Duodenal mucosa (tissue), 2 donors: ENCODE data around the gene ZBTB5.

ENCODE experiments used
- H3K27ac ChIP-seq: one replicate; pipeline ENCODE4 v1.7.0; 2013; ENCODE audit warnings: low read depth, low read length
- H3K27me3 ChIP-seq, 2 donors: one replicate each; pipeline ENCODE4 v1.7.0; 2013; ENCODE audit warnings: low read length in 2 of 2, control low read depth in 1 of 2; ENCODE audit not compliant: insufficient read depth in 2 of 2, control insufficient read depth in 1 of 2
- H3K36me3 ChIP-seq, 2 donors: one replicate each; pipeline ENCODE4 v1.7.0; 2013; ENCODE audit warnings: low read length in 2 of 2, control low read depth in 1 of 2; ENCODE audit not compliant: insufficient read depth in 2 of 2, control insufficient read depth in 1 of 2
- H3K4me1 ChIP-seq, 2 donors: one replicate each; pipeline ENCODE4 v1.7.0; 2013; ENCODE audit warnings: low read length in 2 of 2, control low read depth in 1 of 2; ENCODE audit not compliant: insufficient read depth in 2 of 2, control insufficient read depth in 1 of 2
- H3K4me3 ChIP-seq, 2 donors: one replicate each; pipeline ENCODE4 v1.7.0; 2013; ENCODE audit warnings: low read length in 2 of 2, low read depth in 1 of 2
- H3K9ac ChIP-seq, 2 donors: one replicate each; pipeline ENCODE4 v1.7.0; 2013; ENCODE audit warnings: low read length in 2 of 2, low read depth in 1 of 2
- H3K9me3 ChIP-seq, 2 donors: one replicate each; pipeline ENCODE4 v1.7.0; 2013; ENCODE audit warnings: low read length in 2 of 2, control low read depth in 1 of 2; ENCODE audit not compliant: control insufficient read depth in 1 of 2

The ZBTB5 gene

DNA sequence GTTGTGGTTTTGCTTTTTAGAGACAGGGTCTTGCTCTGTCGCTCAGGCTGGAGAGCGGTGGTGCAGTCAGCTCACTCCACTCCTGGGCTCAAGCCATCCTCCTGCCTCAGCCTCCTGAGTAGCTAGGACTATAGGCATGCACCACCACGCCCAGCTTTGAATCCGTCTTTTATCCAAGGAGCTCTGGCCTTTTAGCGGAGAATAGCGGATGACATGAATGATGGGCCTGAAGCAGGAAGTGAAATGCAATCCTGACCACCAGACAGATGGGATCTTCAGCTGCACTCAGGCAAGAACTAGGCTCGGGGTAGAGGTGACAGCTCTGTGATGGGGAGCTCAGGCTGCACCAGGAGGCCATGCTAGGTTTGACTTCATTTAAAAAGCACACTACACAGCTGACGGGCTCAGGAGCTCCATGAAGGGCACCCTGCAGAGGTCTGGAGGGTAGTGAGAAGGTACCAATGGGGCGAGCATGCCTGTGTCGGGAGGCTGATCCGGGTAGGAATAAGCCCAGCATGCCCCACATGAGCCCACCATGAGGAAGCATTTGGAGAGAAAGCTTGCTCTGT is 42.4 kb upstream of the ZBTB5 start:
- Histone ChIP-seq H3K4me3 (no peak overlapping the region), H3K9me3 (no peaks in the 10 kb centered on the region), H3K36me3 (peaks cover 6 to 25% of the 10 kb centered on the region in 2 donors), H3K4me1 (no peaks in the 10 kb centered on the region), H3K27ac (no peak overlapping the region), H3K9ac (no peak overlapping the region), H3K27me3 (no peaks in the 10 kb centered on the region)

DNA sequence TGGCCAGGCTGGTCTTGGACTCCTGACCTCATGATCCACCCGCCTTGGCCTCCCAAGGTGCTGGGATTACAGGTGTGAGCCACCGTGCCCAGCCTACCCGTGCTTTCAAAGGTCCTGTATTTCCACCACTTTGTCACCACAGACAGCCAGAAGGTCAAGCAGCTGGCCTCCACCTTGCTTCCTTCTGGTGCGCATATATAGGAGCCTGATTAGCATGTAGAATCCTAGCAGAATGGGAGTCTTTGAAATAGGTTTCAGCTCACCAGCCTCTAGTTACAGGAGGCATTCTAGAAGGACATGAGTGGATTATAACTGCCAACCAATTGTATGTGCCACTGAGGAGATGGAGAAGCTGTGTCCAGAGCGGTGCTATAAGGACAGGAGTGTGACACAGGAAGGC is 39.4 kb upstream of the ZBTB5 start:
- no peaks in the 10 kb centered on the region for H3K9me3 ChIP-seq
- no peaks in the 10 kb centered on the region for H3K27me3 ChIP-seq
- H3K4me1 ChIP-seq = no peaks in the 10 kb centered on the region
- H3K36me3 ChIP-seq = peaks cover 25 to 47% of the 10 kb centered on the region in 2 donors
- no peak overlapping the region for H3K27ac ChIP-seq
- H3K4me3 ChIP-seq = no peak overlapping the region
- H3K9ac ChIP-seq = no peak overlapping the region

DNA sequence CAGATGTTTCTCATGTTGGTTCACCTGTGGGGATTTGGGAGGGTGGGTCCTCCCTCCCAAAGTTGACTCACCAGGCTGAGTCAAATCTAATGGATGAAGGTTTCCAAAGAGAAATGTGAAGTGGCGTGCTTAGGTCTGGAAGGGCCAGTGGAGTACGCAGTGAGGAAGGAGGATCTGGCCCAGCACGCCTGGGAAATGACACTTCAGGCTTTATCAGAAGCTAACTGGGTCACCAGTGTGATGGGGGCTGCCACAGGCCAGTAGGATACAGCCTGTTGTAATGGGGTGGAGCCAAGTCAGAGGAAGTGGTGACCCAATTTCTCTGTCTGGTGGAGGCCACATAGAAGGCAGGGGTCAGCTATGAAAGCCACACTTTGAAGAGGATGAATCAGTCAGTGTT is 38.5 kb upstream of the ZBTB5 start:
- Histone ChIP-seq H3K9ac (no peak overlapping the region), H3K27me3 (no peaks in the 10 kb centered on the region), H3K36me3 (peaks cover 25 to 55% of the 10 kb centered on the region in 2 donors), H3K9me3 (no peaks in the 10 kb centered on the region), H3K4me1 (no peaks in the 10 kb centered on the region), H3K4me3 (no peak overlapping the region), H3K27ac (no peak overlapping the region)

- Histone ChIP-seq H3K4me1 (no peaks in the 10 kb centered on the region), H3K9ac (no peak overlapping the region), H3K4me3 (no peak overlapping the region), H3K36me3 (peaks cover 29 to 67% of the 10 kb centered on the region in 2 donors), H3K9me3 (no peaks in the 10 kb centered on the region), H3K27ac (no peak overlapping the region), H3K27me3 (no peaks in the 10 kb centered on the region)
Measured at GRCh38 chr9:37501957-37502596, 36.8 kb upstream of the ZBTB5 start.

DNA sequence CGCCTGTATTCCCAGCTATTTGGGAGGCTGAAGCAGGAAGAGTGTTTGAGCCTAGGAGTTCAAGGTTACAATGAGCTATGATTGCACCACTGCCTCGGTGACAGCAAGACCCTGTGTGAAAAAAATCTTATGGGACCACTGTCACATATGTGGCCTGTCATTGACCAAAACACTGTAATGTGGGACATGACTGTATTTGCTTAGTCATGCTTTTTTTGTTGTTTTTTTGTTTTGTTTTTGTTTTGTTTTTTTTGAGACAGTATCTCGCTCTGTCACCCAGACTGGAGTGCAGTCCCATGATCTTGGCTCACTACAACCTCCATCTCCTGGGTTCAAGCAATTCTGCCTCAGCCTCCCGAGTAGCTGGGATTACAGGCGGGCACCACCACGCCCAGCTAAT is 34.0 kb upstream of the ZBTB5 start:
- Histone ChIP-seq H3K36me3 (peaks cover 29 to 79% of the 10 kb centered on the region in 2 donors), H3K4me1 (no peaks in the 10 kb centered on the region), H3K9ac (no peak overlapping the region), H3K4me3 (no peak overlapping the region), H3K27me3 (no peaks in the 10 kb centered on the region), H3K9me3 (no peaks in the 10 kb centered on the region), H3K27ac (no peak overlapping the region)

DNA sequence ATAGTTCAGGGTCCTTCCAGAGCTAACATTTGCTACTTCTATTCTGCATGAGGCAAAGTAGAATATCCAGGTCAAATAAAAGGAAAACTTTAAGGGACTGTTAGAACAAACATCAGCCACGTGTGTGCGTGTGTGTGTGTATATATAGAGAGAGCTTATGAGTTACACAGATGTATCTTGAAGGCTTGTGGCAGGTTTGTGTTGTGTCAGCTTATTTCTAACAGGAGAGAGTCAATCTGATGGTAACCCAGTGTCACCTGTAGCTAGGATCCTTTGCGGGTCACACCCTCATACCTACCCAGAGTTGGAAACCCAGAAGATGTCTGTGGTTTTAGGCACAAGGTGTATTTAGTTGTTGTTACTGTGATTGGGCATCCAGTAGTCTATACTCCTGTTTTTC is 33.2 kb upstream of the ZBTB5 start:
- Histone ChIP-seq H3K9ac (no peak overlapping the region), H3K27me3 (no peaks in the 10 kb centered on the region), H3K4me1 (no peaks in the 10 kb centered on the region), H3K4me3 (no peak overlapping the region), H3K27ac (no peak overlapping the region), H3K36me3 (peaks cover 33 to 80% of the 10 kb centered on the region in 2 donors), H3K9me3 (no peaks in the 10 kb centered on the region)

DNA sequence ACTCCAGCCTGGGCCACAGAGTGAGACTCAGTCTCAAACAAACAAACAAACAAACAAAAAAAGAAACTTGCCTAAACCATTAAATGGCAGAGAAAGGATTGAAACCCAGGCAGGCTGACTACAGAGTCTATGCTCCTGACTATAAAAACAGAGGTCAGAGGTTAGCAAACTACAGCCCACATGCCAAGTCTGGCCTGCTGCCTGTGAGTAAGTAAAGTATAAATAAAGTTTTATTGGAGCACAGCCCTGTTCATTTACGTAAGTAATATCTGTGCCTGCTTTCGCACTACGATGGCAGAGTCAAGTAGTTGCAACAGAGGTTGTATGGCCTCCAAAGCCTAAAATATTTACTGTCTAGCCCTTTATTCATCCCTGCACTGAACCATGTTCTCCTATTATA is 32.1 kb upstream of the ZBTB5 start:
- Histone ChIP-seq H3K4me1 (no peaks in the 10 kb centered on the region), H3K36me3 (peaks cover 37 to 78% of the 10 kb centered on the region in 2 donors), H3K27me3 (no peaks in the 10 kb centered on the region), H3K9me3 (no peaks in the 10 kb centered on the region), H3K27ac (no peak overlapping the region), H3K4me3 (no peak overlapping the region), H3K9ac (no peak overlapping the region)

GRCh38 chr9:37496020-37496419 is 30.8 kb upstream of the ZBTB5 start:
- no peak overlapping the region for H3K4me3 ChIP-seq
- H3K27me3 ChIP-seq = no peaks in the 10 kb centered on the region
- no peaks in the 10 kb centered on the region for H3K4me1 ChIP-seq
- no peaks in the 10 kb centered on the region for H3K9me3 ChIP-seq
- no peak overlapping the region for H3K27ac ChIP-seq
- H3K9ac ChIP-seq = no peak overlapping the region
- peaks cover 30 to 70% of the 10 kb centered on the region in 2 donors for H3K36me3 ChIP-seq

DNA sequence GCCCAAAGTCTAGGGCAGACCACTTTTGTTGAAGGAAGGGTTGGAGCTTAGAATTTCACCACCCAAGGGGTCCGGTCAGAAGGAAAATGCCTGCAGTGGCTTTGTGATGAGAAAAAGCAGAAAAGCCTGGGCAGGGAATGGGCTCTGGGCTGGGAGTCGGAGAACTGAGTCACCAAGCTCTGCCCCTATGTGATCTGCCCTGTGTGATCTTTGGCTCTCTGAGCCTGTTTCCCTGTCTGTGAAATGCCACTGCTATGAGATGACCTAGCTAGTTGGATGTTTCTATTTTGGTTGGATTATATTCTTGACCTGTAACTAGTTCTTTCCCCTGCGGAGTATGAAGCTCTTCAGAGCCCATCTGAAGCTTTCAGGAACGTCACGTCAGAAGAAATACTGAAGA is 30.3 kb upstream of the ZBTB5 start:
- Histone ChIP-seq H3K4me1 (no peaks in the 10 kb centered on the region), H3K4me3 (no peak overlapping the region), H3K9me3 (no peaks in the 10 kb centered on the region), H3K27ac (no peak overlapping the region), H3K9ac (no peak overlapping the region), H3K36me3 (peaks cover 26 to 68% of the 10 kb centered on the region in 2 donors), H3K27me3 (no peaks in the 10 kb centered on the region)

- Histone ChIP-seq H3K27ac (no peak overlapping the region), H3K9me3 (no peaks in the 10 kb centered on the region), H3K27me3 (no peaks in the 10 kb centered on the region), H3K4me1 (peaks cover 9% of the 10 kb centered on the region in 2 donors), H3K4me3 (no peak overlapping the region), H3K36me3 (peaks cover 18 to 53% of the 10 kb centered on the region in 2 donors), H3K9ac (no peak overlapping the region)
Measured at GRCh38 chr9:37491939-37492338, 26.7 kb upstream of the ZBTB5 start.
